PC-3 (cell line): ENCODE data around the gene TARS3. TPM values are rescaled to one million over a fixed set of nuclear protein-coding genes. Genes with fewer than 3 reads are reported as not detected.

ENCODE experiments used
- ATAC-seq: fragments of 200-7000 bp; cut with Tn5 transposase; 2 replicates; pipeline ENCODE4 v1.9.1; 2020; ENCODE audit warnings: mild to moderate bottlenecking, moderate library complexity
- BruUV-seq: library from RNA; stranded (reverse); fragments of 400-500 nt; replicated peaks from 2 replicates; lab custom pipeline; 2021; lab: Mats Ljungman, UMichigan
- CTCF ChIA-PET: fragments of 300-600 bp; sonication (Branson Sonifier 250); formaldehyde crosslinking; loops from one replicate; lab custom pipeline; 2022; ENCODE audit warnings: antibody characterized with exemption; lab: Charles Lee
- POLR2A ChIA-PET: fragments of 300-600 bp; sonication (Branson Sonifier 250); formaldehyde crosslinking; loops from one replicate; lab custom pipeline; 2022; ENCODE audit warnings: antibody characterized with exemption; ENCODE audit not compliant: unreplicated experiment; lab: Charles Lee
- DNase-seq: peaks from one replicate; pipeline ENCODE4 v3.0.0-alpha.2; 2015
- H2AFZ ChIP-seq: fragments of 300-600 bp; sonication (generic); 2 replicates; pipeline ENCODE4 v1.6.0; 2016; ENCODE audit warnings: antibody characterized with exemption, low read length
- H3F3A ChIP-seq: fragments of 300-600 bp; sonication (generic); one replicate; pipeline ENCODE4 v1.6.0; 2017; ENCODE audit warnings: antibody characterized with exemption, low read length, control low read depth, mild to moderate bottlenecking; ENCODE audit not compliant: unreplicated experiment
- H3K27ac ChIP-seq: fragments of 300-600 bp; sonication (generic); 2 replicates; pipeline ENCODE4 v1.5.1; 2016; ENCODE audit warnings: mild to moderate bottlenecking, low read length
- H3K27me3 ChIP-seq: fragments of 300-600 bp; sonication (generic); 2 replicates; pipeline ENCODE4 v1.6.1; 2016; ENCODE audit warnings: low read length, mixed read lengths
- H3K36me3 ChIP-seq: fragments of 300-600 bp; sonication (generic); 2 replicates; pipeline ENCODE4 v1.6.1; 2016; ENCODE audit warnings: low read depth, mixed run types, low read length, mixed read lengths
- H3K4me1 ChIP-seq: fragments of 300-600 bp; sonication (generic); 2 replicates; pipeline ENCODE4 v1.5.1; 2016; ENCODE audit warnings: low read length; ENCODE audit not compliant: insufficient read depth
- H3K4me2 ChIP-seq: fragments of 300-600 bp; sonication (generic); 2 replicates; pipeline ENCODE4 v1.6.0; 2016; ENCODE audit warnings: low read length
- H3K4me3 ChIP-seq: fragments of 300-600 bp; sonication (generic); 2 replicates; pipeline ENCODE4 v1.5.1; 2016; ENCODE audit warnings: mild to moderate bottlenecking, low read length, mixed read lengths
- H3K79me2 ChIP-seq: fragments of 300-600 bp; sonication (generic); 2 replicates; pipeline ENCODE4 v1.6.1; 2017; ENCODE audit warnings: low read length, mixed read lengths
- H3K9ac ChIP-seq: fragments of 300-600 bp; sonication (generic); 2 replicates; pipeline ENCODE4 v1.6.0; 2016; ENCODE audit warnings: mild to moderate bottlenecking, low read length
- H3K9me2 ChIP-seq: fragments of 300-600 bp; sonication (generic); replicated peaks from 2 replicates; pipeline ENCODE4 v1.6.1; 2016; ENCODE audit warnings: mixed run types, low read length, mixed read lengths
- H3K9me3 ChIP-seq: fragments of 300-600 bp; sonication (generic); 2 replicates; pipeline ENCODE4 v1.6.1; 2016; ENCODE audit warnings: low read length, mixed read lengths
- H4K20me1 ChIP-seq: fragments of 300-600 bp; sonication (generic); 2 replicates; pipeline ENCODE4 v1.6.1; 2016; ENCODE audit warnings: low read length, mixed read lengths
- CTCF ChIP-seq: fragments of 300-600 bp; sonication (generic); conservative IDR thresholded peaks from 2 replicates; pipeline ENCODE4 v1.5.1; 2017; ENCODE audit warnings: antibody characterized with exemption, low read depth, mild to moderate bottlenecking, low read length
- EZH2 ChIP-seq: fragments of 300-600 bp; sonication (generic); IDR thresholded peaks from one replicate; pipeline ENCODE4 v1.6.1; 2017; ENCODE audit warnings: antibody characterized with exemption, mild to moderate bottlenecking, low read length; ENCODE audit not compliant: unreplicated experiment
- EZH2phosphoT487 ChIP-seq: fragments of 300-600 bp; sonication (generic); IDR thresholded peaks from 2 replicates; pipeline ENCODE4 v1.6.1; 2018; ENCODE audit warnings: mild to moderate bottlenecking, antibody characterized with exemption, low read length, borderline replicate concordance
- intact Hi-C: fragments of 100-400 bp; cut with micrococcal nuclease; formaldehyde crosslinking; loops from 2 replicates; pipeline ENCODE4 v1.9.0; 2023
- total RNA-seq: library from RNA; depleted of rRNA; stranded (reverse); fragments of >200 nt; gene quantifications from 2 replicates; pipeline ENCODE4 v1.2.3, GENCODE V29; 2014

TARS3 gene
- total RNA-seq, 1 experiment from 2014 or later = 5.4 TPM

GRCh38 chr15:101613130-101614000 lies 110.9 kb downstream of the TARS3 start:
- CTCF ChIA-PET = no interaction called here
- intact Hi-C loops = no loop called here
- no peak for TF ChIP-seq EZH2
- TF ChIP-seq EZH2phosphoT487 = no peak
- no peak for TF ChIP-seq CTCF
- H3K79me2 ChIP-seq = no peaks in the 10 kb centered on the region
- no peak for ATAC-seq
- H3K4me3 ChIP-seq = no peak overlapping the region
- no peaks in the 10 kb centered on the region for H3K36me3 ChIP-seq
- no peaks in the 10 kb centered on the region for H4K20me1 ChIP-seq
- peaks cover 12% of the 10 kb centered on the region for H3K4me1 ChIP-seq
- BruUV-seq = no TSS peak
- H3F3A ChIP-seq = no peaks in the 10 kb centered on the region
- H3K4me2 ChIP-seq = no peak overlapping the region
- POLR2A ChIA-PET = no interaction called here
- H3K9ac ChIP-seq = no peak overlapping the region
- H3K27ac ChIP-seq = no peak overlapping the region
- no peaks in the 10 kb centered on the region for H3K27me3 ChIP-seq
- DNase-seq = peak; percentile 10
- no peaks in the 10 kb centered on the region for H3K9me3 ChIP-seq
- no peak overlapping the region for H2AFZ ChIP-seq
- no peaks in the 10 kb centered on the region for H3K9me2 ChIP-seq

GRCh38 chr15:101612676-101613075 lies 111.6 kb downstream of the TARS3 start:
- Histone ChIP-seq H3K9ac (no peak overlapping the region), H3K4me3 (no peak overlapping the region), H3K36me3 (no peaks in the 10 kb centered on the region), H4K20me1 (no peaks in the 10 kb centered on the region), H2AFZ (no peak overlapping the region), H3K9me2 (no peaks in the 10 kb centered on the region), H3K27ac (no peak overlapping the region), H3K9me3 (no peaks in the 10 kb centered on the region), H3K79me2 (no peaks in the 10 kb centered on the region), H3F3A (no peaks in the 10 kb centered on the region), H3K4me1 (peaks cover 12% of the 10 kb centered on the region), H3K4me2 (no peak overlapping the region), H3K27me3 (no peaks in the 10 kb centered on the region)
- ChIA-PET CTCF (no interaction called here), POLR2A (no interaction called here)
- BruUV-seq = no TSS peak
- intact Hi-C loops = no loop called here
- TF ChIP-seq EZH2phosphoT487 (no peak), CTCF (no peak), EZH2 (no peak)
- ATAC-seq (no peak), DNase-seq (no peak)
